GM19468 (cell line): Measurements from ENCODE around the gene IP6K2.
"Not testable (repeated sequence)": the region's sequence is repeated elsewhere in the genome, so short reads cannot be mapped to it uniquely, and the experiment has no call there.

Source experiments
- ATAC-seq: cut with Tn5 transposase; IDR thresholded peaks from one replicate; pipeline ENCODE4 v1.9.1; 2021; ENCODE audit warnings: mild to moderate bottlenecking, moderate library complexity, moderate number of reproducible peaks; ENCODE audit not compliant: unreplicated experiment; ENCODE audit errors: extremely low read depth

IP6K2 gene

GRCh38 chr3:48716982-48717746, at the start of gene IP6K2:
Gene IP6K2 (minus strand): TSS chr3:48717221. CDS start chr3:48695291, 21,930 bp downstream.
- peak; percentile 66 for ATAC-seq

GRCh38 chr3:48765376-48765775, 48.4 kb upstream of the IP6K2 start:
- ATAC-seq, result no peak

- no peak for ATAC-seq
Measured at GRCh38 chr3:48762816-48763215, 45.8 kb upstream of the IP6K2 start.

GRCh38 chr3:48759991-48760540, 43.0 kb upstream of the IP6K2 start:
- not testable (repeated sequence) for ATAC-seq

- not testable (repeated sequence) for ATAC-seq
Measured at GRCh38 chr3:48759531-48759930, 42.5 kb upstream of the IP6K2 start.

GRCh38 chr3:48759071-48759470, 42.0 kb upstream of the IP6K2 start:
- ATAC-seq, result no peak

- ATAC-seq, result no peak
Measured at GRCh38 chr3:48756640-48757039, 39.6 kb upstream of the IP6K2 start.

- no peak for ATAC-seq
Measured at GRCh38 chr3:48750856-48751255, 33.8 kb upstream of the IP6K2 start.

GRCh38 chr3:48748754-48749153, 31.7 kb upstream of the IP6K2 start:
- no peak for ATAC-seq

GRCh38 chr3:48747706-48748105, 30.7 kb upstream of the IP6K2 start:
- ATAC-seq, result no peak

GRCh38 chr3:48747015-48747615, 30.1 kb upstream of the IP6K2 start:
- ATAC-seq, result no peak

- no peak for ATAC-seq
Measured at GRCh38 chr3:48743773-48744172, 26.8 kb upstream of the IP6K2 start.

- ATAC-seq, result not testable (repeated sequence)
Measured at GRCh38 chr3:48741226-48741625, 24.2 kb upstream of the IP6K2 start.

GRCh38 chr3:48739955-48740823, 23.2 kb upstream of the IP6K2 start:
- ATAC-seq, result no peak

GRCh38 chr3:48739617-48739954, 22.6 kb upstream of the IP6K2 start:
- no peak for ATAC-seq

GRCh38 chr3:48738926-48739616, 22.1 kb upstream of the IP6K2 start:
- ATAC-seq, result no peak

- ATAC-seq, result no peak
Measured at GRCh38 chr3:48738144-48738536, 21.1 kb upstream of the IP6K2 start.

GRCh38 chr3:48735075-48735767, 18.2 kb upstream of the IP6K2 start:
- ATAC-seq, result not testable (repeated sequence)

GRCh38 chr3:48734541-48734940, 17.5 kb upstream of the IP6K2 start:
- not testable (repeated sequence) for ATAC-seq
